GM23338 (cell line): Measurements from ENCODE around the gene PCK2. TPM values are rescaled to one million over a fixed set of nuclear protein-coding genes. Genes with fewer than 3 reads are reported as not detected.

Experiments used
- ATAC-seq: fragments of 200-7000 bp; cut with Tn5 transposase; 3 replicates; pipeline ENCODE4 v1.9.1; 2020
- DNase-seq: peaks from one replicate; pipeline ENCODE4 v3.0.0-alpha.2; 2015; ENCODE audit warnings: low spot score
- H2AFZ ChIP-seq: fragments of 200-600 bp; sonication (generic); 2 replicates; pipeline ENCODE4 v1.8.0; 2016; ENCODE audit warnings: antibody characterized with exemption, mild to moderate bottlenecking, moderate library complexity
- H3F3A ChIP-seq: fragments of 200-600 bp; sonication (generic); replicated peaks from 2 replicates; pipeline ENCODE4 v1.8.0; 2017; ENCODE audit warnings: antibody characterized with exemption, mixed run types, low read depth
- H3K27ac ChIP-seq: fragments of 200-600 bp; sonication (generic); 2 replicates; pipeline ENCODE4 v1.6.1; 2016; ENCODE audit warnings: low read depth
- H3K27me3 ChIP-seq: fragments of 200-600 bp; sonication (generic); 2 replicates; pipeline ENCODE4 v1.8.0; 2016; ENCODE audit warnings: mild to moderate bottlenecking, mixed run types, moderate library complexity; ENCODE audit not compliant: insufficient read depth
- H3K36me3 ChIP-seq: fragments of 200-600 bp; sonication (generic); 2 replicates; pipeline ENCODE4 v1.8.0; 2016; ENCODE audit warnings: mild to moderate bottlenecking; ENCODE audit not compliant: insufficient read depth
- H3K4me1 ChIP-seq: fragments of 200-600 bp; sonication (generic); 2 replicates; pipeline ENCODE4 v1.8.0; 2016; ENCODE audit warnings: mild to moderate bottlenecking, moderate library complexity; ENCODE audit not compliant: insufficient read depth
- H3K4me2 ChIP-seq: fragments of 200-600 bp; sonication (generic); 2 replicates; pipeline ENCODE4 v1.7.1; 2017; ENCODE audit warnings: mixed run types
- H3K4me3 ChIP-seq: fragments of 200-600 bp; sonication (generic); 2 replicates; pipeline ENCODE4 v1.6.1; 2016; ENCODE audit warnings: mixed run types
- H3K79me2 ChIP-seq: fragments of 200-600 bp; sonication (generic); replicated peaks from 2 replicates; pipeline ENCODE4 v1.8.0; 2017; ENCODE audit warnings: mild to moderate bottlenecking; ENCODE audit not compliant: insufficient read depth
- H3K9me2 ChIP-seq: fragments of 200-600 bp; sonication (generic); 2 replicates; pipeline ENCODE4 v1.8.0; 2017; ENCODE audit not compliant: insufficient read depth
- H4K20me1 ChIP-seq: fragments of 200-600 bp; sonication (generic); replicated peaks from 2 replicates; pipeline ENCODE4 v1.8.0; 2017; ENCODE audit warnings: mild to moderate bottlenecking; ENCODE audit not compliant: insufficient read depth
- H3K27ac Mint-ChIP-seq: 2 replicates; pipeline ENCODE4 v1.8.0; 2020; ENCODE audit warnings: inconsistent platforms, mild to moderate bottlenecking, moderate library complexity, mixed read lengths
- H3K27me3 Mint-ChIP-seq: 3 replicates; pipeline ENCODE4 v1.8.0; 2022; ENCODE audit warnings: low read depth, mild to moderate bottlenecking, moderate library complexity, mixed read lengths, inconsistent platforms; ENCODE audit not compliant: insufficient read depth, poor library complexity
- H3K36me3 Mint-ChIP-seq: 3 replicates; pipeline ENCODE4 v1.8.0; 2021; ENCODE audit warnings: low read depth, mild to moderate bottlenecking, inconsistent platforms, moderate library complexity, mixed read lengths
- H3K4me1 Mint-ChIP-seq: 3 replicates; pipeline ENCODE4 v1.8.0; 2020; ENCODE audit warnings: mild to moderate bottlenecking, inconsistent platforms, mixed read lengths
- H3K4me3 Mint-ChIP-seq: 3 replicates; pipeline ENCODE4 v1.8.0; 2021; ENCODE audit warnings: moderate library complexity, mild to moderate bottlenecking, inconsistent platforms, mixed read lengths
- H3K9me3 Mint-ChIP-seq: 3 replicates; pipeline ENCODE4 v1.8.0; 2020; ENCODE audit warnings: moderate library complexity, mild to moderate bottlenecking, inconsistent platforms, mixed read lengths
- EZH2 ChIP-seq: fragments of 200-600 bp; sonication (generic); IDR thresholded peaks from one replicate; pipeline ENCODE4 v1.8.0; 2017; ENCODE audit warnings: antibody characterized with exemption, mild to moderate bottlenecking, low read depth; ENCODE audit not compliant: unreplicated experiment
- EZH2phosphoT487 ChIP-seq: fragments of 200-600 bp; sonication (generic); IDR thresholded peaks from one replicate; pipeline ENCODE4 v1.8.1; 2018; ENCODE audit warnings: antibody characterized with exemption; ENCODE audit not compliant: unreplicated experiment
- JUNB ChIP-seq: IDR thresholded peaks from one replicate; pipeline ENCODE4 v1.6.1; 2016; ENCODE audit warnings: antibody characterized with exemption; ENCODE audit not compliant: unreplicated experiment
- POLR2AphosphoS5 ChIP-seq: IDR thresholded peaks from 2 replicates; pipeline ENCODE4 v1.6.1; 2016; ENCODE audit warnings: antibody characterized with exemption, low read depth
- ZNF114 ChIP-seq: fragments of 250-450 bp; sonication (Bioruptor Pico); IDR thresholded peaks from 2 replicates; pipeline ENCODE4 v1.5.0; 2020; ENCODE audit warnings: mild to moderate bottlenecking, moderate library complexity
- ZNF331 ChIP-seq: fragments of 250-450 bp; sonication (Bioruptor Pico); IDR thresholded peaks from 2 replicates; pipeline ENCODE4 v1.5.0; 2020; ENCODE audit warnings: low read depth, mild to moderate bottlenecking, moderate library complexity
- ZNF462 ChIP-seq: fragments of 250-450 bp; sonication (Bioruptor Pico); IDR thresholded peaks from 2 replicates; pipeline ENCODE4 v1.5.0; 2020; ENCODE audit warnings: mild to moderate bottlenecking, moderate library complexity
- polyA plus RNA-seq: library from polyadenylated mRNA; unstranded; fragments of >200 nt; fragmentation: Nextera tagmentation; extraction: Ambion mirVana; gene quantifications from 2 replicates; pipeline ENCODE4 v1.2.1, GENCODE V29; 2016
- total RNA-seq: library from RNA; depleted of rRNA; stranded (reverse); fragments of >200 nt; shearing (Covaris generic); gene quantifications from 2 replicates; pipeline ENCODE4 v1.2.3, GENCODE V29; 2014

The PCK2 gene
- total and polyA plus RNA-seq, 2 experiments from 2014 or later, result 53.5 to 103 TPM

- TF ChIP-seq EZH2phosphoT487 (no peak), POLR2AphosphoS5 (no peak), JUNB (no peak), ZNF331 (CRISPR knock-in tag) (no peak)
Measured at GRCh38 chr14:24132976-24133375, 38.9 kb downstream of the PCK2 start (continued).

GRCh38 chr14:24133735-24134134 is 39.6 kb downstream of the PCK2 start:
- DNase-seq (no peak), ATAC-seq (no peak)
- Mint-ChIP-seq H3K36me3 (peaks cover 15% of the 10 kb centered on the region), H3K27ac (no peak overlapping the region), H3K4me1 (peaks cover 32% of the 10 kb centered on the region), H3K4me3 (no peak overlapping the region), H3K27me3 (peaks cover 14% of the 10 kb centered on the region), H3K9me3 (no peaks in the 10 kb centered on the region)
- peaks cover 27% of the 10 kb centered on the region for H3F3A ChIP-seq
- TF ChIP-seq ZNF114 (CRISPR knock-in tag), result no peak
- no peak for TF ChIP-seq EZH2
- no peak for TF ChIP-seq ZNF462 (CRISPR knock-in tag)
- no peak overlapping the region for H3K4me3 ChIP-seq
- H3K4me1 ChIP-seq, result peaks cover 17% of the 10 kb centered on the region
- H3K27ac ChIP-seq, result no peak overlapping the region
- H3K27me3 ChIP-seq, result no peaks in the 10 kb centered on the region
- H2AFZ ChIP-seq, result no peak overlapping the region
- no peaks in the 10 kb centered on the region for H3K9me2 ChIP-seq
- H3K79me2 ChIP-seq, result 0 out of 2 replicates have a peak, but pooled peaks cover under 1% of the 10 kb centered on the region
- H3K36me3 ChIP-seq, result 0 out of 2 replicates have a peak, but pooled peaks cover 6% of the 10 kb centered on the region
- H4K20me1 ChIP-seq, result no peaks in the 10 kb centered on the region
- H3K4me2 ChIP-seq, result no peak overlapping the region
